Body of pancreas (tissue), 4 donors: ENCODE results near the gene STOML1.

Experiments used
- CTCF ChIP-seq, 7 experiments: fragments of 450-650 bp in 4 of 7; fragments of 200-600 bp in 3 of 7; sonication (generic) in 3 of 7; IDR thresholded peaks; one replicate each; pipeline ENCODE4 v1.5.1; 2016 to 2019; ENCODE audit warnings: antibody characterized with exemption in 7 of 7
- POLR2A ChIP-seq, 3 donors: fragments of 450-650 bp; IDR thresholded peaks; one replicate each; pipeline ENCODE4 v1.6.1; 2016; ENCODE audit warnings: antibody characterized with exemption in 3 of 3, mild to moderate bottlenecking in 2 of 3

- no peak for TF ChIP-seq CTCF (IDR thresholded peaks at IDR 0.05)
- no peak for TF ChIP-seq POLR2A (IDR thresholded peaks at IDR 0.05)
Observed at GRCh38 chr15:73957785-73958184, 34.3 kb downstream of the STOML1 start.
